Measurements from ENCODE around the gene ZFAND2A.

DNA sequence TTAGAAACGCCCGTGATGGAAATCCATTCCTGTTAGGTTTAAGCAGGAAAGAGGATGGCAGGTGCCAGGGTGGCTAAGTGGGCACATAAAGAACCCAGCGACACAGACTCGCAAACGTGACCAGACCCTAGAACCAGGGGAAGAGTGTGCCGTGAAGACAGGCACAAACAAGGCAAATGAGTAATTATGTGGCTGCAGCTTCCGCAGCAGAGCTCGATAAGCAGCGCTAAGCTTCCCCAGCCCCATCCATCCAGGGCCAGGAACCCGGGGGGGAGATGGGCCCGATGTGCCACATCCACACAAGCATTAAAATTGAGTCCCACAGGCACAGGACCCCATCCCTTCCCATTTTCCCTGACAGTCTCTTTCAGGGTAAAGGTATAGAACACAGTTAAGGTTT lies 14.0 kb upstream of the ZFAND2A start:
- TF ChIP-seq POLR2A (IDR thresholded peaks at IDR 0.05) = no peak
- TF ChIP-seq, protein P1, sequence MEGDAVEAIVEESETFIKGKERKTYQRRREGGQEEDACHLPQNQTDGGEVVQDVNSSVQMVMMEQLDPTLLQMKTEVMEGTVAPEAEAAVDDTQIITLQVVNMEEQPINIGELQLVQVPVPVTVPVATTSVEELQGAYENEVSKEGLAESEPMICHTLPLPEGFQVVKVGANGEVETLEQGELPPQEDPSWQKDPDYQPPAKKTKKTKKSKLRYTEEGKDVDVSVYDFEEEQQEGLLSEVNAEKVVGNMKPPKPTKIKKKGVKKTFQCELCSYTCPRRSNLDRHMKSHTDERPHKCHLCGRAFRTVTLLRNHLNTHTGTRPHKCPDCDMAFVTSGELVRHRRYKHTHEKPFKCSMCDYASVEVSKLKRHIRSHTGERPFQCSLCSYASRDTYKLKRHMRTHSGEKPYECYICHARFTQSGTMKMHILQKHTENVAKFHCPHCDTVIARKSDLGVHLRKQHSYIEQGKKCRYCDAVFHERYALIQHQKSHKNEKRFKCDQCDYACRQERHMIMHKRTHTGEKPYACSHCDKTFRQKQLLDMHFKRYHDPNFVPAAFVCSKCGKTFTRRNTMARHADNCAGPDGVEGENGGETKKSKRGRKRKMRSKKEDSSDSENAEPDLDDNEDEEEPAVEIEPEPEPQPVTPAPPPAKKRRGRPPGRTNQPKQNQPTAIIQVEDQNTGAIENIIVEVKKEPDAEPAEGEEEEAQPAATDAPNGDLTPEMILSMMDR (IDR thresholded peaks at IDR 0.05) = no peak

Measured in right lobe of liver (tissue), 4 donors.